DMS79 (cell line): ENCODE data around the gene RUBCNL.

Source experiments
- DNase-seq: peaks from one replicate; lab custom pipeline; 2025; lab: John Stamatoyannopoulos, UW

RUBCNL gene

DNA sequence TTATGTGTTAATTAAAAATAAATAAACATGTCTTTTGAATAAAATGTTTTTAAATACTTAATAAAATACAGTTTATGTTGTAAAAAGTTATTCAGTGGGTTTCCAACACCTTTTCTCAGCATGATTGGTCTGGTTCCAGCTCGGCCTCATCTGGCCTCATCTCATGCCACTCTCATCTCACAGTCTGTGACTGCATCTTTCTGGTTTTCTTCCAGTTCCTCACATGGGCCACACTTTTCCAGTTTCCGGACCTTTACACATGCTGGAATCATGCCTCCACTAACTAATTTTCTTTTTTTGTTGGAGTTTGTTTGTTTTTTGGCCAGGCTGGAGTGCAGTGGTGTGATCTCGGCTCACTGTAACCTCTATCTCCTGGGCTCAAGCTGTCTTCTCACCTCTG lies 82.5 kb downstream of the RUBCNL start:
- no peak for DNase-seq

DNA sequence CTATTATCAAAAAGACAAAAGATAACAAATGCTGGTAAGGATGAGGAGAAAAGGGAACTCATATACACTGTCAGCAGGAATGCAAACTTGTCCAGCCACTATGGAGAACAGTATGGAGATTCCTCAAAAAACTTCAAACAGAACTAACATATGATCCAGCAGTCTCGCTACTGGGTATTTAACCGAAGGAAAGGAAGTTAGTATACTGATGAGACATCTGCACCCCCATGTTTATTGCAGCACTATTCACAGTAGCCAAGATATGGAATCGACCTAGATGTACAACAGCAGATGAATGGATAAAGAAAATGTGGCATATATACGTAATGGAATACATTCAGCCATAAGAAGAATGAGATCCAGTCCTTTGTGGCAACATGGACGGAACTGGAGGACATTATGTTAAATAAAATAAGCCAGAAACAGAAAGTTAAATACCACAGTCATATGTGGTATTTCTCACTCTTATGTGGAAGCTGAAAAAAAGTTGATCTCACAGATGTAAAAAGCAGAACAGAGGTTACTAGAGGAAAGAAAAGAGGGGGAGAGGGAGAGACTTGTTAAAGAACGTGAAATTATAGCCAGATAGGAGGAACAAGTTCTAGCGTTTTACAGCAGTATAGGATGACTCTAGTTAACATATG lies 83.2 kb downstream of the RUBCNL start:
- DNase-seq = no peak

DNA sequence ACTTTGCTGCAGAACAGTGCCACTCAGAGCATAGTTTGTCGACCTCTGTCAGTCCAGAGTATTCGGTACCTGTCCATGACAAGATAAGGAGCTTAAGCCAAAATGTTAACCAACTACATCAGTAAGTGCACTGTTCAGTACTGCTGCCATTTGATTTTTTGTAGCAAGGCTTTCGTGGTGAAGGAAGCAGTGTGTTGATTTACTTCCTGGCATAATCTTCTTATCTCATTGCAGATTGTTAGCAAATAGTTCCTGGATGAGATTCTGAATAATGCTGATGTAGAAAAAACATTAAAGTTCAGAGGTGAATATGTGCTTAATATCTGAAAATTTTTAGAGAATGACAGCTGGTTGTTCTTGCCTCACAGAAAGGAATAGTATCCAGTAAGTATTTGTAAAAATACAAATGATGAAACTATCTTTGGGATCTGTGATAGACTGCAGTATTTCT lies 89.7 kb downstream of the RUBCNL start:
- no peak for DNase-seq

DNA sequence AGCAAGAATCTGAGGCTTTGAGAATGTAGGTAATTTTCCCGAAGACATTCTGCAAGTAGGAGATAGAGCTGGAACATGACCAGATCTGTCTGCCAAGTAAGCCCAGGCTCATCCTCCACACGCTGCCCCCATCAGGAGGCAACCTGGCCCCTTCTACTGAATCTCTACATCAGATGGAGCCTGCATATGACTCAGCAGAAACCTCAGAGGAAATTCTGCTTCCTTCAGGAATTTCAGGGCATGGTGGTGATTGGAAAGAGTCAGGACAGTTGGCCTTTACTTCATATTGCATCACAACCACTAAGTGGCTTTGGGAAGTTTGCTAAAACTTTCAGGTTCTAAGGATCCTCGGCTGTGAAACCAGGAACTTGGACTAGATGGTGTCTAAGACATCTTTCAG lies 90.1 kb downstream of the RUBCNL start:
- no peak for DNase-seq

DNA sequence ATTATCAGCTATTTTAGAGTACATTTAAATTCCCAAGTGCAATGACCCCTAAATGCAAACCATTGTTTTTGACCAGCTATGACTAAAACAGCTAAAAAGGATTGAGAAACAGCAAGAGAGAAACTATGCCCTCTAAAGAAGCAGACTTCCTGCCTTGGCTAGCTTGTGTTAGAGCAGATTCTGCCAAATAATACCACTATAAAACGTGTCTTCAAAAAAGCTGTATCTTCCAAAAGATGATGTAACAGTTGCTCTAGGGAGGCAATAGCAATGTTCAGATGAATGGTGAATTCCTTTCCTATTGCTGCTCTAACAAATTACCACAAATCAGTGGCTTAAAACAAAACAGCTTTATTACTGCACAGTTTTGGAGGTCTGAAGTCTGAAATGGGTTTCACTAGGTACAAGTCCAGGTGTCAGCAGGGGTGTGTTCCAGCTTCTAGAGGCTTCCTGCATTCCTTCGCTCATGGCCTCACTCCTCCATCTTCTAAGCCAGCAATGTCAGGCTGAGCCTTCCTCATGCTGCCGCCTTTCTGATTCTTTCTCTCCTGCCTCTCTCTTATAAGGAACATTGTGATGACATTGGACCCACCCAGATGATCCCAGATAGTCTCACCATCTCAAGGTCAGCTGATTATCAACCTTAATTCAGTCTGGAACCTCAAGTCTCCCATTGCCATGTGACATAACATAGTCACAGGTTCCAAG lies 90.8 kb downstream of the RUBCNL start:
- DNase-seq = no peak

DNA sequence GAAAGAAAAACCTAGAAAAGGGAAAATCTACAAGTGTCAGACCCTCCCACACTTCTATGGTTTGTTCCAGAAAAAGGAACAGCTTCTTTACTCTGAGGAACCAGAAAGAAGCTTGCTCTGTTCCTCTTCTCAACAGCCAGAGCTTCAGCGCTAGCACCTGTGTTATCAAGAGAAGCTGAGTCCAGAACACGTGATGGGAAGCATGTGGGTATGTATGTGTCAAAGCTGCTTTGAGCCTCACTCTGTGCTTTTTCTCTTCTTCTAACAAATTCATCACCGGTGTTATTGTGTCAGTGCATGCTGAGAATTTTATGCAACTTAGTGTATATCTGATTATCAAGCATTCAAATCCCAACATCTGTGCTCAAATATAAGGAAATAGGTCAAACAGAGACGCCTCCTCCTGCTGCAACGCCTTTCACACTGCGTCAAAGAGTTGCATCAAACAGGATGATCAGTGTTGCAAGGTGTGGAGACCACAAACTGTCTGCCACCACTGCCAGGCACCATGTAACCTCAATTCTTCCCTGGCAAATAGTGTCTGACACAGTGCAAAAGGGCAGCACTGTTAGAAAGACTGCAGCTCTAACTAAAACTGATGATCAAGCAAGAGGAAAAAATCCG lies 91.4 kb downstream of the RUBCNL start:
- no peak for DNase-seq

DNA sequence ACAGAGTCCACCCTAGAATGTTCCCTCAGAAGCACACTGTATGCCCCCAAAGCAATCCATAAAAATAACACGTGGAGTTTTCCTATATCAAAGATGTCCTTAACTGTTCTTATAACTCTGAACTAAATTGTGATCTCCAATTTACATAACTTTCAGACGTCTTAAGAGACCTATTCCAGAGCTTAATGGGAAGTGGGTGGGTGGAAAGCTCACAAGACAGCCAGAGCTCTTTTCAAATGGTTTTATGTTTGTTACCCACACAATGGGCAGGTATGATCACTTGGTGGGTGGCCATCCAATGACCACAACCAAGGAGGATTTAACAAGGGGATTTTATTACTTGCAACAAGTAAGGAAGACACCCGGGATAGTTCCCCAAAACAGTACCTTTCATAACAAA lies 93.6 kb downstream of the RUBCNL start:
- no peak for DNase-seq
